SJSA1 (cell line): ENCODE measurements around the gene C8A. TPM values are rescaled to one million over a fixed set of nuclear protein-coding genes. Genes with fewer than 3 reads are reported as not detected.

Source experiments
- DNase-seq, 2 experiments: peaks; one replicate each; pipeline ENCODE4 v3.0.0-alpha.2; 2015 to 2020; ENCODE audit warnings: low spot score in 2 of 2, low read depth in 1 of 2
- H3K27ac ChIP-seq: fragments of 250-450 bp; sonication (Bioruptor Pico); 2 replicates; pipeline ENCODE4 v1.5.1; 2020; ENCODE audit warnings: mild to moderate bottlenecking, moderate library complexity
- H3K27me3 ChIP-seq: fragments of 250-450 bp; sonication (Bioruptor Pico); replicated peaks from 2 replicates; pipeline ENCODE4 v1.5.1; 2020; ENCODE audit warnings: mild to moderate bottlenecking, moderate library complexity
- H3K36me3 ChIP-seq: fragments of 250-450 bp; sonication (Bioruptor Pico); 2 replicates; pipeline ENCODE4 v1.5.1; 2020; ENCODE audit warnings: mild to moderate bottlenecking
- H3K4me1 ChIP-seq: fragments of 250-450 bp; sonication (Bioruptor Pico); replicated peaks from 2 replicates; pipeline ENCODE4 v1.6.1; 2021; ENCODE audit warnings: mild to moderate bottlenecking
- H3K4me3 ChIP-seq: fragments of 250-450 bp; sonication (Bioruptor Pico); 2 replicates; pipeline ENCODE4 v1.5.1; 2020; ENCODE audit warnings: mild to moderate bottlenecking
- H3K9me3 ChIP-seq: fragments of 250-450 bp; sonication (Bioruptor Pico); replicated peaks from 2 replicates; pipeline ENCODE4 v1.5.1; 2020; ENCODE audit warnings: mild to moderate bottlenecking
- total RNA-seq: library from RNA; depleted of rRNA; stranded (reverse); fragments of >200 nt; shearing (Covaris generic); gene quantifications from 2 replicates; pipeline ENCODE4 v1.2.3, GENCODE V29; 2014

C8A gene
- total RNA-seq, 1 experiment from 2014 or later, result not detected

DNA sequence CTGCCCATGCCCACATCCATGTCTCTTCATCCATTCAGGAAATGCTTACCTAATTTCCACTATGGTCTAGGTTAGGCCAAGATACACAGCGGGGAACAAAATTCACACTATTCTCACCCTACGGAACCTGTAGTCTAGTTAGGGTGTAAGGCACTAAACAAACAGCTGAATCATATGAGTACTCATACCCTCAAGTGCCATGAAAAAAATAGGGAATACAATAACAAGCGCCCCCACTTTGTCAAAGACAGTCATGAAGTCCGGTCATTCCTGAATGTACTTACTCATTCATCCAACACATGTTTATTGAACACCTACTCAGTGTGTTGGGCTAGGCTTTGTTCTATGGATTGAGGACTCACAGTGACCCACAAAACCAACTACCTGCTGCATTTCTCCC is 29.2 kb upstream of the C8A start:
- Histone ChIP-seq H3K4me1 (peaks cover 21% of the 10 kb centered on the region), H3K9me3 (no peaks in the 10 kb centered on the region), H3K27me3 (no peaks in the 10 kb centered on the region), H3K27ac (no peak overlapping the region), H3K4me3 (no peak overlapping the region), H3K36me3 (no peaks in the 10 kb centered on the region)
- no peak for DNase-seq

DNA sequence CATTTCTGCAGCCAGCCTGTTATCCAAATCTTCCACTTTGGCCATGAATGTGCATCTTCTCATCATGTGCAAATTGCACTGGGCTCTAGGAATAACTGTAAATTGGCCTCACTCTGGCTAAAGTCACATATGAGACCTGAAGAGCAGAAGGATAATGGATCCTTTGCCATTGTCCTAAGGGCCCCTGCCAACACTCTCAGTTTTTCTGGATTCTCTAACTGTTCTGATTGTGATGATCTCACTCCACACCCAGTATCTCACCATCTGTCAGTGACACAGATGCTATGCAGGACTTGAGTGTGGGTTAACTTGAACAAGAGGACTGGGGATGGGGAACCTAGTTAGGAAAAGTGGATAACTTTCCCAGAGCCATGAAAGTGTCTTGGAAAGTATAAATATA is 26.9 kb upstream of the C8A start:
- H3K27ac ChIP-seq, result no peak overlapping the region
- H3K36me3 ChIP-seq, result no peaks in the 10 kb centered on the region
- no peaks in the 10 kb centered on the region for H3K9me3 ChIP-seq
- DNase-seq, result no peak
- no peak overlapping the region for H3K4me3 ChIP-seq
- H3K27me3 ChIP-seq, result no peaks in the 10 kb centered on the region
- H3K4me1 ChIP-seq, result peaks cover 29% of the 10 kb centered on the region

DNA sequence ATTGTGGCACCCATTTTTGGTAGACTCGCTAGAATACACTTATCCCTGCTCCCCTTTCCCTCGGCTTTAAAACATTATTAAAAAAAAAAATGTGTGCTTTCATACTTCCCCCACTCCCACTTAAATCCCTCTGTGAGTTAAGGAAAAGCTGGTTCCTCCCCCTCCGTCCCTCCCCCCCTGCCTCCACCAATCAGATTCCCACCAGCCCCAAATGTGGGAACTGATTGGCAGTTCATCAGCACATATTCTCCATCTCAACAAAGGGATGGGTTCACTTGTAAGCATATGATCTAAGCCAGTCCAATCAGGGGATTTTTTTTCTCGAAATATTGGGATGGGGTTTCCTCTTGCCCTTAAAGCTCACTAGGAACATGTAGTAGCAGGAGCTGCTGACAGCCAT is 24.5 kb upstream of the C8A start:
- H3K27me3 ChIP-seq, result no peaks in the 10 kb centered on the region
- H3K36me3 ChIP-seq, result no peaks in the 10 kb centered on the region
- peaks cover 30% of the 10 kb centered on the region for H3K4me1 ChIP-seq
- no peaks in the 10 kb centered on the region for H3K9me3 ChIP-seq
- no peak overlapping the region for H3K27ac ChIP-seq
- H3K4me3 ChIP-seq, result no peak overlapping the region
- DNase-seq, result no peak

DNA sequence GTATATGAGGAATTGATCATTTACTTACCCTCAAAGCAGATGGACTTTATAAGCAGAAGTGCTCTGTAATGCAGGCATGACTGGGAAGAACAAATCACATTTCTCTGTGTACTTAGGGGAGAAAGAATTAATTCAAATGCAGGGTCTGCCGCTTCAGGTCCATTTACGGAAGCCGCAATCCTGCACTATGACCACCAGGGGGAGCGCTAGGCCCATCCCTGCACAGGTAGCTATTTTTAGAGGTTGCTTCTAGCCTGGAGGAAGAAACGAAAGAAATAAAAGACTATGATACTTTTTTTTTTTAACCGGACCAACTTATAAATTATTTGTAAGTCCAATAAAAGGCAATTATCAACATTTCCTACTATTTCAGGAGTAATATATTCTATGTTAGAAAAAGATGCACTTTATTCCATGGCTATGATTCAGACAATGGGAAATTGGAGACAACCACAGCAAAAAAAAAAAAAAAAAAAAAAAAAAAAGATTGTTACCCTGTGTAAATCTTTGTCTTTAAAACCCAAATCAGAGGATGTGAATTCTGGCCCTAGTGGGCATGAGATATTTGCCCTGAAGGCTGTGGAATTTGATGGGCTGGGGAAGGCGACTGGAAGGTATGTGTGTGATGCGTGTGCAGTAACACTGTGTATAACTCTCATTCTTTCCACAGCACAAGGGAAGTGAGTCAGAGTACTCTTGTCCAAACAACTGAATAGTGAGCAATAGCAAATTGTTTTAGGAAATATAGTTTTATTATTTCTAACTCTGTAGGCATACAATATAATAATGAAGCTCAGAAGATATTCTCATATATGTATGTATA is 22.5 kb upstream of the C8A start:
- DNase-seq, result peak; percentile 86 to 87
- Histone ChIP-seq H3K4me3 (no peak overlapping the region), H3K9me3 (no peaks in the 10 kb centered on the region), H3K27ac (peak overlapping the region; percentile 72), H3K36me3 (no peaks in the 10 kb centered on the region), H3K4me1 (peaks cover 23% of the 10 kb centered on the region), H3K27me3 (no peaks in the 10 kb centered on the region)

DNA sequence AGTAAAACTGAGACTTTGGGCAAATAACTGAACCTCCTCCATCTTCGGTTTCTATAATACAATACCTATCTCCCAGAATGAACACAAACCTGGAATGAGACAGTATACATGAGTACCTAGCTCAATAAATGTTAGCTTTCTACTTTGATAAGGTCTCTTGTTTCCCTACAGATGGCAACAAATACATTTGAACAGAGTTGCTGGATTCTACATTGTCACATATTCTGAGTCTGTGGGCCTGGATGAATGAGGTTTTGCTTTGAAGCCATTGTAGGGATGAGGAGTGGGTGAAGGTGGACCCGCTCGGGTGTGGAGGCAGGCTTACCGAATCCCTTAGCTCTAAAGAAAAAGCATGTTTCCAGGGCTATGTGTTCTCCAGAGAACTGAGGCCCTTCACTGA is 21.5 kb upstream of the C8A start:
- Histone ChIP-seq H3K27me3 (no peaks in the 10 kb centered on the region), H3K9me3 (no peaks in the 10 kb centered on the region), H3K36me3 (no peaks in the 10 kb centered on the region), H3K4me3 (no peak overlapping the region), H3K27ac (peak overlapping the region; percentile 72), H3K4me1 (peaks cover 23% of the 10 kb centered on the region)
- peak in 1 of 2 experiments; percentile 14 for DNase-seq

DNA sequence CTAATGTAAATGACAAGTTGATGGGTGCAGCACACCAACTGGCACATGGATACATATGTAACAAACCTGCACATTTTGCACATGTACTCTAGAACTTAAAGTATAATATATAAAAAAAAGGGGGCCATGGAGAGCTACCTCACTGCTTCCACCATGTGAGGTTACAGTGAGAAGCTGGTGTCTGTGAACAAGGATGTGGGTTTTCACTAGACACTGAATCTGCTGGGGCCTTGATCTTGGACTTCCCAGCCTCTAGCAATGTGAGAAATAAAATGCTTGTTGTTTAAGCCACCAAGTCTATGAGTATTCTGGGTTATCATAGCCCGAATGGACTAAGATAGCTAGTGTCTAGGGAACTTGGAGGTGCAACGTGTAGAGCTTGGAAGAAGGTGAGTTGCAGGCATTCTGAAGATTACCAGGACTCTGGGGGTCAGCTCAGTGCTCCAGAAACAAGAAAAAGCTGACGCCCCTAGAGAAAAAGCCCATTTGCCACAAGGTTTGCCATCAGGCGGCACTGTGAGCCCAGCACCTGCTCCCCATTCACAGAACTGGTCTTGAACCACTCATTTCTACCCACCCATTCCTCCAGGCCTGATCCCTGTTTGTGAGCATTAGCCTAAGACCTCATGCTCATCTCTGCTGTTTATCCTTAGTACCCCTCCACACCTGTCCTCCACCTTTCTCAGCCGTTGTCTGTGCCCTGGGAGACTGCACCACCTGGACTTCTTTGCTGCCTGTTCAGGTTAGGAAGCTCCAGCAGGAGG is 20.3 kb upstream of the C8A start:
- Histone ChIP-seq H3K27ac (no peak overlapping the region), H3K36me3 (no peaks in the 10 kb centered on the region), H3K9me3 (no peaks in the 10 kb centered on the region), H3K27me3 (no peaks in the 10 kb centered on the region), H3K4me1 (peaks cover 23% of the 10 kb centered on the region), H3K4me3 (no peak overlapping the region)
- no peak for DNase-seq

DNA sequence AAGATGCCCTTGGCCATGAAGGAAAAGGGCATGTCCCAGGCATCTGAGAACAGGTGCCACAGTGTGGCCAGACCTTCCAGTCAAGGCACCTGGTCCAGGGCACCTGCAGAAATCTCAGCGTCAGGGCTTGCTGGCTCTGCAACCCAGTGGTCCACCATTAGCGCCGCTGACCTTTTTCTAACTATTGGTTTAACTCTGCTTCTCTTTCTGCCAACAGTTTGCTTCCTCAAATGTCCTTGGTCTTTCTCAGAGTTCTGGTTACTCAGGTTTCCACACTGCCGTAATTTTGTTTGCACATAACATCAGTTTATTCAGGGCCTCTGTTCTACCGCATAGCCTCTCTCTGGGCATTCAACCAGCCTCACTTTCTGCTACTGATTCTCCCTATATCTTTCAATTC is 18.9 kb upstream of the C8A start:
- Histone ChIP-seq H3K36me3 (no peaks in the 10 kb centered on the region), H3K4me1 (peaks cover 23% of the 10 kb centered on the region), H3K9me3 (no peaks in the 10 kb centered on the region), H3K4me3 (no peak overlapping the region), H3K27me3 (no peaks in the 10 kb centered on the region), H3K27ac (no peak overlapping the region)
- no peak for DNase-seq

DNA sequence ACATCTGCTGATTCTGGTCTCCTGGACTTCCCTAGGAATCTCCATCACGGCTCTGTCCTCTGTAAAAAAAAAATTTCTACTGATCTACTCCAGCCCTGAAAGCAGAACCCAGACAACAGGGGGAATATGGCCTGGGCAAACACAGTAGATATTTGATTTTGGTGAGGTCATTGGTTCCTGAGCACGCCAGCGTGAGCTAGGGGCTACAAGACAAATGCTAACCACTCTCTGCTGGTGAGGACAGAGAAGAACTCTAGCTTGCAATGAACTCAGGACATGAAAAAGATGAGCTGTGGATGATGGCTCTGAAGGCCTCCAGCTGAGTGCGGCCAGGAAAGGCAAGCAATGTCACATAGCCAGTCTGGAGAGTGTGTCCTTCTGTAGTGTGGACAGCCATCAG is 18.2 kb upstream of the C8A start:
- peaks cover 18% of the 10 kb centered on the region for H3K4me1 ChIP-seq
- H3K36me3 ChIP-seq, result no peaks in the 10 kb centered on the region
- no peaks in the 10 kb centered on the region for H3K9me3 ChIP-seq
- H3K27ac ChIP-seq, result no peak overlapping the region
- DNase-seq, result no peak
- no peaks in the 10 kb centered on the region for H3K27me3 ChIP-seq
- H3K4me3 ChIP-seq, result no peak overlapping the region

DNA sequence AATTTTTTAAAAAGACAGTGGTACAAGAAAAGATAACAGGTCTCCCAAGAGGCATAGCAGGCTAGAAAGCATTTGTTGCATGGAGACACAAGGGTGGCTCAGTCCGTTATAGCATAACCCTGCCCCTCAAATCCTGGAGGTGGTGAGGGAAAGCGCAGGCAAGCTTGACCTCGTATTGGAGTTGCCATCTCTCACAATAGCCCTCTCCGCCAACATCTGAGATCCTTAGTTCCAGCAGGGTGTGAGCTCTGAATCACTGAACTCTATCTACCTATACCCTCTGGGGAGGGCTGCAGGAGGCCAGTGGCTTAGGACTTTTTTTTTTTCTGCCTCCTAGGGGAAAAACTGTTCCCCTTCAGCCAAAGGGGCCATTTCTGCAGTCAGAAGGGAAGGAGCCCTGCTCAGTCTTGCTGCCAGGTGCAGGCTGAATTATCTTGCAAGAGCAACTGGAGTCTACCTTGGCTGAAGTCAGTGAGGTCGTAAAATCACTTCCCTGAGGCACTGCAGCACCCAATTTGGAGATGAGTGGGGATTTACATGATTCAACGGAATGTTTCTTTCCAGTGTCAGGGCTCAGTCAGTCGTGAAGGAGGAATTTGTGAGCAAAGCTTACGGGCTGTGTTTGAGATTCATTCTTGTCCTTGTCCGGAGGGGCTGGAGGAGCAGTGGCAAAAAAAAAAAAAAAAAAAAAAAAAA is 17.2 kb upstream of the C8A start:
- H3K27me3 ChIP-seq, result peaks cover 6% of the 10 kb centered on the region; the same call in 1 of the 2 replicates
- DNase-seq, result no peak

DNA sequence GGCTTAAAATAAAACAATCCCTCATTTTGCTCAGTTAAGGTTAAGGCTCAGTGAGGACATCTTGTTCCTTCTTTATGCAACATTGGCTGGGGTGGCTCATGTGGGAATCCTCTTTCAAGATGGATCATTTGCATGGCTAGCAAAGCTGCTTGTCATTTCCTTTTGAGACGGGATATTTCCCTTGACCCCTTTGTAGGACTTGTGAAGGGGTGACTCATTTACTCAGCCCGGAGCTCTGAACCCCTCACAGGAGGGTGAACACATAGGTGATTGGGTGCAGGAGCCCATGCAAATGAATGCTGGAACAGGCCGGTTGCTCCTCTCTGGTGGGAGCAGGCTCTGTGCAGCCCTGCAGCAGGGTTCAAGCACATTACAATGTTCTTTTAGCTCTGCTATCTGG is 15.8 kb upstream of the C8A start:
- Histone ChIP-seq H3K27ac (no peak overlapping the region), H3K9me3 (no peaks in the 10 kb centered on the region), H3K27me3 (peaks cover 6% of the 10 kb centered on the region; the same call in 1 of the 2 replicates), H3K36me3 (no peaks in the 10 kb centered on the region), H3K4me3 (no peak overlapping the region), H3K4me1 (no peaks in the 10 kb centered on the region)
- DNase-seq, result no peak

More for the DNA sequence above, 17.2 kb upstream of the C8A start:
- Histone ChIP-seq H3K4me3 (no peak overlapping the region), H3K4me1 (peaks cover 10% of the 10 kb centered on the region), H3K9me3 (no peaks in the 10 kb centered on the region), H3K27ac (no peak overlapping the region), H3K36me3 (no peaks in the 10 kb centered on the region)

DNA sequence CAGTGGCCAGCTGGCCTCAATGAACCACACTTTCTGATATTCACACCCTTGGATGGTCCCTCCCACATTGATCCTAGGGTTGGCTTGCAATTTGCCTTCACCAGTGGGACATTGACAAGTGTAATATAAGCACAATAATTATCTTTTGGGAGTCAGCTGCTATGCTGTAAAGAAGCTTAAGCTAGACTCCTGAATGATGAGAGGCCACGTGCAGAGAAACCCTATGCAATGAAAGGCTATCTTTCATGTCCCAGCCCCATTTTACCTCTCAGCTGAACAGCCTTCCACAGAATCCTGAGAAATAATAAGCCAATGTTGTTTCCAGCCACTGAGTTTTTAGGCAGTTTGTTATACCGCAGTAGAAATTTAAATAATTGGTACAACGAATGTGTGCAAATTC is 11.1 kb upstream of the C8A start:
- peaks cover 6% of the 10 kb centered on the region; the same call in 1 of the 2 replicates for H3K27me3 ChIP-seq
- H3K9me3 ChIP-seq, result no peaks in the 10 kb centered on the region
- no peaks in the 10 kb centered on the region for H3K36me3 ChIP-seq
- H3K4me3 ChIP-seq, result no peak overlapping the region
- no peaks in the 10 kb centered on the region for H3K4me1 ChIP-seq
- no peak overlapping the region for H3K27ac ChIP-seq
- DNase-seq, result no peak

DNA sequence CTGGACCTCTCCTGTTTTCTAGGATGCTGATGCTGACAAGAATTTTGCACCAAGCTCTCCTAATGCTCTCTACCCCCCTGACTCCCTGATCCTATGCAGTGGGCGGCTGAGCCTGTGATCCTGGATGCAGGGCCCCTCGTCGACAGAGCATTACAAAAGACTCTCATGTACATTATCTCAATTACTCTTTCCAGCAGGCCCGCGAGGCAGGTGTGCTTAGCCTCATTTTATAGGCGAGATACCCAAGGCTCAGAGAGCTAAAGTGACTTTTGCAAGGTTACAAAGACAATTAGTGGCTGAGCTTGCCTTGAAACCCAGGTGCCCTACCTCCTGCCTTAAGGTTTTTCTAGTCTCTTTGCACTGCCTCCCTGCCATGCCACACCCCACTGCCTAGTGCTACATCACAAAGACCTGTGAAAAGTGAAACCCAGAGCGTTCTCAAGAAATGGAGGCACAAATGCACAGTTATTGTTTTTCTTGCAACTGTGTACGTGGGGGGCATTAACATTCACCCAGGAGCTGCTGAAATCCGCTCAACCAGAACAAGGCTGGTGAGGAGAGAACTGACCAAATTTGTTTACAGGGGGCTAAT is 10.0 kb upstream of the C8A start:
- H3K36me3 ChIP-seq, result no peaks in the 10 kb centered on the region
- H3K9me3 ChIP-seq, result no peaks in the 10 kb centered on the region
- no peak overlapping the region for H3K27ac ChIP-seq
- H3K4me1 ChIP-seq, result no peaks in the 10 kb centered on the region
- no peak for DNase-seq
- peaks cover 6% of the 10 kb centered on the region; the same call in 1 of the 2 replicates for H3K27me3 ChIP-seq
- no peak overlapping the region for H3K4me3 ChIP-seq

DNA sequence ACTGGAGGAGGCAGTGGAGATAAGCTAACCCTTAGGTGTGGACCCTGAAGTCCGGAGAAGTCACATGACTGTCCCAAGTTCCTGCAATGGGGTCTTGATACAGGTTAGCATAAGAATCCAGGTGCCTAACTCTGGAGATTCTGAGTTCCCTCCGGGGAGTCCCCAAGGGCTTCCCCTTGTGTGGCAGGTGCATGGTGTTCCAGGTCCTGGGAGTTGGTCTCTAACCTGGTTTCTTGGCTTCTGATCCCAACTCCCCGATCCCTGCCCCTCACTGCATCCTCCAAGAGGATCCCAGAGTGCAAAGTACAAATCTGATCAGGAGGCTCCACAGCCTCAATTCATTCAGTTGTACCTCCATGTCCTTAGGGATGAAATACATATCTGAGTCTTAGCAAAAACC is 9.3 kb upstream of the C8A start:
- Histone ChIP-seq H3K9me3 (no peaks in the 10 kb centered on the region), H3K27ac (no peak overlapping the region), H3K4me1 (no peaks in the 10 kb centered on the region), H3K36me3 (no peaks in the 10 kb centered on the region), H3K4me3 (no peak overlapping the region), H3K27me3 (peaks cover 6% of the 10 kb centered on the region; the same call in 1 of the 2 replicates)
- no peak for DNase-seq
